SU-DHL-6 (cell line): ENCODE measurements around the gene CATSPER3.

Experiments used
- H2AFZ ChIP-seq: fragments of 200-600 bp; sonication (generic); 2 replicates; pipeline ENCODE4 v1.6.1; 2014; ENCODE audit warnings: low read depth, mild to moderate bottlenecking, moderate library complexity, mixed read lengths, antibody characterized with exemption, low read length; ENCODE audit not compliant: severe bottlenecking
- H3F3A ChIP-seq: fragments of 200-600 bp; shearing (Covaris generic); 2 replicates; pipeline ENCODE4 v1.6.0; 2016; ENCODE audit warnings: antibody characterized with exemption, mild to moderate bottlenecking; ENCODE audit not compliant: insufficient read depth
- H3K27ac ChIP-seq: fragments of 200-600 bp; sonication (generic); 2 replicates; pipeline ENCODE4 v1.5.1; 2016; ENCODE audit warnings: low read depth, mild to moderate bottlenecking, low read length, moderate library complexity, mixed read lengths
- H3K27me3 ChIP-seq: fragments of 200-600 bp; sonication (generic), shearing (Covaris generic); 2 replicates; pipeline ENCODE4 v1.6.0; 2014; ENCODE audit warnings: mild to moderate bottlenecking, low read length
- H3K36me3 ChIP-seq: fragments of 200-600 bp; sonication (generic); 2 replicates; pipeline ENCODE4 v1.6.1; 2014; ENCODE audit warnings: mild to moderate bottlenecking, low read length, mixed read lengths
- H3K4me2 ChIP-seq: fragments of 300-600, 200-600 bp; shearing (Covaris generic), sonication (generic); 2 replicates; pipeline ENCODE4 v1.6.0; 2014; ENCODE audit warnings: low read length, low read depth, mild to moderate bottlenecking; ENCODE audit not compliant: poor library complexity, severe bottlenecking
- H3K4me3 ChIP-seq: fragments of 200-600 bp; sonication (generic); 2 replicates; pipeline ENCODE4 v1.5.1; 2014; ENCODE audit warnings: antibody characterized with exemption, low read length, mild to moderate bottlenecking, mixed read lengths; ENCODE audit not compliant: insufficient read depth, poor library complexity, severe bottlenecking
- H3K79me2 ChIP-seq: fragments of 200-600 bp; sonication (generic); 2 replicates; pipeline ENCODE4 v1.6.1; 2014; ENCODE audit warnings: mild to moderate bottlenecking, low read length, moderate library complexity; ENCODE audit not compliant: insufficient read depth
- H3K9ac ChIP-seq: fragments of 200-600 bp; sonication (generic); 2 replicates; pipeline ENCODE4 v1.7.0; 2014; ENCODE audit warnings: mild to moderate bottlenecking, low read length
- H3K9me2 ChIP-seq: fragments of 200-600 bp; sonication (generic); replicated peaks from 2 replicates; pipeline ENCODE4 v1.6.1; 2014; ENCODE audit warnings: low read length; ENCODE audit not compliant: insufficient read depth
- H3K9me3 ChIP-seq: fragments of 200-600 bp; sonication (generic); 2 replicates; pipeline ENCODE4 v1.6.1; 2014; ENCODE audit warnings: low read length, mixed read lengths; ENCODE audit not compliant: insufficient read depth
- H4K20me1 ChIP-seq: fragments of 200-600 bp; sonication (generic); 2 replicates; pipeline ENCODE4 v1.6.1; 2014; ENCODE audit warnings: low read depth, mild to moderate bottlenecking, antibody characterized with exemption, low read length, moderate library complexity, mixed read lengths
- CTCF ChIP-seq: fragments of 200-600 bp; sonication (generic); IDR thresholded peaks from one replicate; pipeline ENCODE4 v1.5.1; 2017; ENCODE audit warnings: antibody characterized with exemption, mild to moderate bottlenecking, low read length, moderate library complexity; ENCODE audit not compliant: insufficient read depth, poor library complexity, severe bottlenecking
- EZH2phosphoT487 ChIP-seq: fragments of 200-600 bp; sonication (generic), shearing (Covaris generic); conservative IDR thresholded peaks from 2 replicates; pipeline ENCODE4 v1.6.1; 2018; ENCODE audit warnings: mild to moderate bottlenecking, antibody characterized with exemption, low read length, moderate library complexity, mixed read lengths

CATSPER3 gene

GRCh38 chr5:135037519-135038204 is 70.0 kb downstream of the CATSPER3 start:
- no peaks in the 10 kb centered on the region for H4K20me1 ChIP-seq
- H3K4me2 ChIP-seq: no peak overlapping the region
- H3K27me3 ChIP-seq: no peaks in the 10 kb centered on the region
- H3F3A ChIP-seq: no peaks in the 10 kb centered on the region
- no peaks in the 10 kb centered on the region for H3K9me3 ChIP-seq
- peaks cover 5% of the 10 kb centered on the region for H3K79me2 ChIP-seq
- no peak overlapping the region for H3K27ac ChIP-seq
- no peak overlapping the region for H2AFZ ChIP-seq
- H3K9me2 ChIP-seq: no peaks in the 10 kb centered on the region
- TF ChIP-seq EZH2phosphoT487 (no peak), CTCF (no peak)
- no peak overlapping the region for H3K4me3 ChIP-seq
- H3K36me3 ChIP-seq: no peaks in the 10 kb centered on the region
- no peak overlapping the region for H3K9ac ChIP-seq

GRCh38 chr5:135038205-135038812 is 70.6 kb downstream of the CATSPER3 start:
- TF ChIP-seq CTCF: no peak
- TF ChIP-seq EZH2phosphoT487: no peak
- H3K27me3 ChIP-seq: no peaks in the 10 kb centered on the region
- H3K9me3 ChIP-seq: no peaks in the 10 kb centered on the region
- H3K4me2 ChIP-seq: no peak overlapping the region
- no peak overlapping the region for H3K4me3 ChIP-seq
- no peaks in the 10 kb centered on the region for H3K36me3 ChIP-seq
- H3F3A ChIP-seq: no peaks in the 10 kb centered on the region
- no peaks in the 10 kb centered on the region for H3K9me2 ChIP-seq
- H3K9ac ChIP-seq: no peak overlapping the region
- H3K79me2 ChIP-seq: peaks cover 1% of the 10 kb centered on the region; the same call in 1 of the 2 replicates
- H4K20me1 ChIP-seq: no peaks in the 10 kb centered on the region
- no peak overlapping the region for H2AFZ ChIP-seq
- no peak overlapping the region for H3K27ac ChIP-seq

GRCh38 chr5:135038813-135039270 is 71.1 kb downstream of the CATSPER3 start:
- Histone ChIP-seq H3K27ac (no peak overlapping the region), H2AFZ (no peak overlapping the region), H3K4me2 (no peak overlapping the region), H3K36me3 (no peaks in the 10 kb centered on the region), H4K20me1 (no peaks in the 10 kb centered on the region), H3K9ac (no peak overlapping the region), H3K9me2 (no peaks in the 10 kb centered on the region), H3K4me3 (no peak overlapping the region), H3F3A (no peaks in the 10 kb centered on the region), H3K79me2 (no peaks in the 10 kb centered on the region), H3K27me3 (no peaks in the 10 kb centered on the region), H3K9me3 (no peaks in the 10 kb centered on the region)
- TF ChIP-seq CTCF: no peak
- TF ChIP-seq EZH2phosphoT487: no peak
